Endothelial cell of umbilical vein (primary cell): ENCODE measurements around the gene RPS24.
"Not testable (repeated sequence)": the region's sequence is repeated elsewhere in the genome, so short reads cannot be mapped to it uniquely, and the experiment has no call there.

Experiments
- CTCF ChIP-seq, 2 donors: IDR thresholded peaks; 1 replicate in 1 of 2; 2 replicates in 1 of 2; pipeline ENCODE4 v1.5.1; 2011; ENCODE audit warnings: low read length in 2 of 2, mild to moderate bottlenecking in 2 of 2, moderate library complexity in 2 of 2, control low read depth in 1 of 2, inconsistent platforms in 1 of 2, low read depth in 1 of 2; ENCODE audit not compliant: insufficient read depth in 1 of 2; ENCODE audit errors: extremely low read depth in 1 of 2
- EZH2 ChIP-seq: IDR thresholded peaks from 2 replicates; pipeline ENCODE4 v1.6.1; 2012; ENCODE audit warnings: borderline replicate concordance, low read depth, mild to moderate bottlenecking, moderate library complexity, low read length, inconsistent platforms; ENCODE audit not compliant: severe bottlenecking
- GATA2 ChIP-seq: IDR thresholded peaks from 2 replicates; pipeline ENCODE4 v1.7.0; 2011; ENCODE audit warnings: low read depth, mild to moderate bottlenecking, moderate library complexity, mixed read lengths, low read length; ENCODE audit not compliant: insufficient read length, insufficient read depth
- JUN ChIP-seq: IDR thresholded peaks from 2 replicates; pipeline ENCODE4 v1.6.1; 2011; ENCODE audit warnings: borderline replicate concordance, low read depth; ENCODE audit not compliant: insufficient read length, insufficient read depth
- MAX ChIP-seq: IDR thresholded peaks from 2 replicates; pipeline ENCODE4 v1.6.1; 2011; ENCODE audit not compliant: insufficient read depth, insufficient read length
- MYC ChIP-seq: IDR thresholded peaks from one replicate; pipeline ENCODE4 v1.6.1; 2011; ENCODE audit warnings: mild to moderate bottlenecking, low read depth, low read length
- POLR2A ChIP-seq: IDR thresholded peaks from 2 replicates; pipeline ENCODE4 v1.6.1; 2012; ENCODE audit warnings: low read depth, mild to moderate bottlenecking, control low read depth, low read length
- POLR2AphosphoS5 ChIP-seq: IDR thresholded peaks from 2 replicates; pipeline ENCODE4 v1.6.1; 2012; ENCODE audit warnings: low read depth, mild to moderate bottlenecking, control low read depth, low read length, moderate library complexity; ENCODE audit not compliant: insufficient read depth

- not testable (repeated sequence) for TF ChIP-seq POLR2AphosphoS5; POLR2A; CTCF (IDR thresholded peaks at IDR 0.05; ENCODE audit: extremely low read depth in 1 of 2, insufficient read depth in 1 of 2, low read depth in 1 of 2, low read length in 2 of 2); EZH2; GATA2; MYC; MAX; JUN
Observed at GRCh38 chr10:78064919-78065318, 31.3 kb downstream of the RPS24 start.
